CD4-positive, alpha-beta T cell treated with Interleukin-6 at 100 ng/mL for 8 hours (primary cell): Measurements from ENCODE around the gene MEGF10.

Experiments used
- DNase-seq: peaks from one replicate; pipeline ENCODE4 v3.0.0-alpha.2; 2020; ENCODE audit warnings: mixed read lengths, low spot score

Gene MEGF10

GRCh38 chr5:127326976-127327755 lies 36.6 kb downstream of the MEGF10 start:
- DNase-seq = no peak

GRCh38 chr5:127330116-127330515 lies 39.5 kb downstream of the MEGF10 start:
- DNase-seq = no peak

GRCh38 chr5:127331890-127332649 lies 41.5 kb downstream of the MEGF10 start:
- no peak for DNase-seq

- no peak for DNase-seq
Observed at GRCh38 chr5:127333483-127333882, 42.9 kb downstream of the MEGF10 start.

GRCh38 chr5:127335381-127335780 lies 44.8 kb downstream of the MEGF10 start:
- no peak for DNase-seq

- no peak for DNase-seq
Observed at GRCh38 chr5:127337876-127338275, 47.3 kb downstream of the MEGF10 start.

- no peak for DNase-seq
Observed at GRCh38 chr5:127338501-127338900, 47.9 kb downstream of the MEGF10 start.

GRCh38 chr5:127340606-127341005 lies 50.0 kb downstream of the MEGF10 start:
- no peak for DNase-seq

- no peak for DNase-seq
Observed at GRCh38 chr5:127342364-127342763, 51.8 kb downstream of the MEGF10 start.

- no peak for DNase-seq
Observed at GRCh38 chr5:127343313-127343712, 52.7 kb downstream of the MEGF10 start.

GRCh38 chr5:127343866-127344265 lies 53.3 kb downstream of the MEGF10 start:
- no peak for DNase-seq

GRCh38 chr5:127344931-127345330 lies 54.3 kb downstream of the MEGF10 start:
- DNase-seq = no peak

GRCh38 chr5:127351418-127351817 lies 60.8 kb downstream of the MEGF10 start:
- no peak for DNase-seq

GRCh38 chr5:127352068-127352467 lies 61.5 kb downstream of the MEGF10 start:
- no peak for DNase-seq

- DNase-seq = no peak
Observed at GRCh38 chr5:127353327-127353726, 62.7 kb downstream of the MEGF10 start.

GRCh38 chr5:127353796-127354195 lies 63.2 kb downstream of the MEGF10 start:
- DNase-seq = no peak

GRCh38 chr5:127355337-127355736 lies 64.7 kb downstream of the MEGF10 start:
- no peak for DNase-seq

- no peak for DNase-seq
Observed at GRCh38 chr5:127358284-127358683, 67.7 kb downstream of the MEGF10 start.

GRCh38 chr5:127358740-127359139 lies 68.1 kb downstream of the MEGF10 start:
- no peak for DNase-seq

GRCh38 chr5:127359502-127359901 lies 68.9 kb downstream of the MEGF10 start:
- DNase-seq = no peak

GRCh38 chr5:127363403-127363802 lies 72.8 kb downstream of the MEGF10 start:
- no peak for DNase-seq

- no peak for DNase-seq
Observed at GRCh38 chr5:127367029-127367428, 76.4 kb downstream of the MEGF10 start.

GRCh38 chr5:127367946-127368465 lies 77.4 kb downstream of the MEGF10 start:
- no peak for DNase-seq
